Mesenchymal stem cell (in vitro differentiated cells and primary cell): ENCODE data around the gene RNU6-1.

Experiments
- DNase-seq: peaks from one replicate; pipeline ENCODE4 v3.0.0-alpha.2; 2013
- H2AFZ ChIP-seq: one replicate; pipeline ENCODE4 v1.6.1; 2013; ENCODE audit warnings: low read depth, mild to moderate bottlenecking, control low read depth, inconsistent platforms, low read length, moderate library complexity
- H2AK5ac ChIP-seq: 2 replicates; pipeline ENCODE4 v1.6.1; 2013; ENCODE audit warnings: low read length, moderate library complexity, mild to moderate bottlenecking, inconsistent platforms; ENCODE audit not compliant: severe bottlenecking
- H2BK120ac ChIP-seq: one replicate; pipeline ENCODE4 v1.6.1; 2013; ENCODE audit warnings: low read depth, mild to moderate bottlenecking, inconsistent platforms, low read length, moderate library complexity
- H2BK12ac ChIP-seq, 2 experiments: one replicate each; pipeline ENCODE4 v1.6.1; 2013; ENCODE audit warnings: inconsistent platforms in 2 of 2, low read length in 2 of 2, mild to moderate bottlenecking in 2 of 2, moderate library complexity in 2 of 2, control low read depth in 1 of 2
- H2BK15ac ChIP-seq: one replicate; pipeline ENCODE4 v1.6.1; 2013; ENCODE audit warnings: mild to moderate bottlenecking, low read depth, inconsistent platforms; ENCODE audit not compliant: poor library complexity, severe bottlenecking
- H2BK5ac ChIP-seq: 2 replicates; pipeline ENCODE4 v1.6.1; 2013; ENCODE audit warnings: low read depth, mild to moderate bottlenecking, low read length, control low read depth, inconsistent platforms; ENCODE audit not compliant: poor library complexity, severe bottlenecking
- H3K14ac ChIP-seq, 2 experiments: one replicate each; pipeline ENCODE4 v1.6.1; 2013; ENCODE audit warnings: inconsistent platforms in 2 of 2, low read length in 2 of 2, control low read depth in 1 of 2, mild to moderate bottlenecking in 1 of 2, moderate library complexity in 1 of 2
- H3K18ac ChIP-seq, 2 experiments: one replicate each; pipeline ENCODE4 v1.6.1; 2013; ENCODE audit warnings: inconsistent platforms in 2 of 2, low read length in 2 of 2, control low read depth in 1 of 2, low read depth in 1 of 2, mild to moderate bottlenecking in 1 of 2
- H3K23ac ChIP-seq, 2 experiments: one replicate each; pipeline ENCODE4 v1.6.1; 2013; ENCODE audit warnings: inconsistent platforms in 2 of 2, low read length in 2 of 2, mild to moderate bottlenecking in 2 of 2, moderate library complexity in 2 of 2, control low read depth in 1 of 2
- H3K27ac ChIP-seq: 2 replicates; pipeline ENCODE4 v1.5.1; 2013; ENCODE audit warnings: mild to moderate bottlenecking, moderate library complexity, low read length, control low read depth, inconsistent platforms; ENCODE audit not compliant: poor library complexity, severe bottlenecking
- H3K27me3 ChIP-seq, 2 experiments: 2 replicates each; pipeline versions ENCODE4 v1.6.1 to v1.7.0; 2013; ENCODE audit warnings: low read length in 2 of 2, mild to moderate bottlenecking in 2 of 2, moderate library complexity in 2 of 2, control low read depth in 1 of 2, inconsistent platforms in 1 of 2; ENCODE audit not compliant: control insufficient read depth in 1 of 2, insufficient read depth in 1 of 2
- H3K36me3 ChIP-seq, 2 experiments: 2 replicates each; pipeline versions ENCODE4 v1.6.1 to v1.7.0; 2013; ENCODE audit warnings: low read length in 2 of 2, control low read depth in 1 of 2, inconsistent platforms in 1 of 2, low read depth in 1 of 2, mild to moderate bottlenecking in 1 of 2; ENCODE audit not compliant: insufficient read depth in 2 of 2, control insufficient read depth in 1 of 2
- H3K4ac ChIP-seq, 2 experiments: one replicate each; pipeline ENCODE4 v1.6.1; 2013; ENCODE audit warnings: inconsistent platforms in 2 of 2, low read length in 2 of 2, mild to moderate bottlenecking in 2 of 2, moderate library complexity in 2 of 2, control low read depth in 1 of 2, low read depth in 1 of 2
- H3K4me1 ChIP-seq: 2 replicates; pipeline ENCODE4 v1.6.1; 2013; ENCODE audit warnings: low read depth, low read length, control low read depth; ENCODE audit not compliant: control insufficient read depth, insufficient read depth
- H3K4me2 ChIP-seq: 2 replicates; pipeline ENCODE4 v1.6.1; 2013; ENCODE audit warnings: low read length, mild to moderate bottlenecking, inconsistent platforms; ENCODE audit not compliant: poor library complexity, severe bottlenecking
- H3K4me3 ChIP-seq, 2 experiments: 2 replicates each; pipeline versions ENCODE4 v1.5.1 to v1.7.0; 2013; ENCODE audit warnings: low read length in 2 of 2, mild to moderate bottlenecking in 2 of 2, control low read depth in 1 of 2, low read depth in 1 of 2; ENCODE audit not compliant: insufficient read depth in 1 of 2
- H3K79me1 ChIP-seq: replicated peaks from 2 replicates; pipeline ENCODE4 v1.6.1; 2013; ENCODE audit warnings: mild to moderate bottlenecking, control low read depth, low read length, inconsistent platforms; ENCODE audit not compliant: poor library complexity, severe bottlenecking
- H3K9ac ChIP-seq: 2 replicates; pipeline ENCODE4 v1.7.0; 2013; ENCODE audit warnings: mild to moderate bottlenecking, low read length, moderate library complexity
- H3K9me3 ChIP-seq: 2 replicates; pipeline ENCODE4 v1.7.0; 2013; ENCODE audit warnings: mild to moderate bottlenecking, low read length; ENCODE audit not compliant: control insufficient read depth
- H4K8ac ChIP-seq: one replicate; pipeline ENCODE4 v1.6.1; 2013; ENCODE audit warnings: inconsistent platforms, mild to moderate bottlenecking, low read length, moderate library complexity
- H4K91ac ChIP-seq: one replicate; pipeline ENCODE4 v1.6.1; 2013; ENCODE audit warnings: mild to moderate bottlenecking, low read length, inconsistent platforms
- WGBS: methylation state at CpG from one replicate; pipeline ENCODE4 v1.1.7; 2013; ENCODE audit warnings: mixed read lengths; 5-methylcytosine and 5-hydroxymethylcytosine counted together

The RNU6-1 gene

DNA sequence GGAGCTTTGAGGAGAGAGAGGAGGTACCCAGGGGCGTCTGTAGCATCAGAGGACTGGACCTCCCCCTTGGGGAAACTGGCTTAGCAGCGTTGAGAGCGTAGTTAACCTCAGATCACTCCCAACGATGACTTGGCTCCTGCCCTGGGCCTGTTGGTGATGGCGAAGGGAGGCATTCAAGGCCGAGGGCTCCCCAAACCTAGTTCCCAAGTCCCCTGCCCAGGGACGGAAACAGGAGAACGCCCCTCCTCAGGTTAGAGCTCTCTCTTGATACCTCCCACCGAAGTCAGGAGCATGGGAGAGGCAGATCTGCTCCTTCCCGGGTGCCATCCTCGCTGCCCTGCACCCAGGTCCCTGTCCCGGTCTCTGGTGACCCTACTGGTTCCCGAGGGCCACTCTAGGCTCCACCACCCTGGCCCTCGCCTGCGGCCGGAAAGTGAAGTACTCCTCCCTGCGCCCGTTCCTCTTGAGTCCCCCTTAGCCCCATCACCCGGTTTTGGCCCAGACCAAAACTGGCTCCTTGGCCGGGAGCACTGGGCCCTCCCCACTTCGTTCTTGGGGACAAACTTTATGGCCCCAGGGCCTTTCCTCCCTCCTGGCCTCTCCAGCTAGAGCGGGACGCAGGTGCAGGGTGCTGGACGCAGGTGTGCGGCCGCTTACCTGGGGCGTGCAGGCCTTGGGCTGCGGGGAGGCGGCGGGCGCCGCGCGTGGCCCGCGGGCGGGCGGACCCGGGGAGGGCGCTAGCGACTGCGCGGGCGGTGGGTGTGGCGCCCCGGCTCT, 17.1 kb downstream of the RNU6-1 start:
- H2AFZ ChIP-seq: no peak overlapping the region
- H3K4me1 ChIP-seq: peaks cover 27% of the 10 kb centered on the region
- WGBS: 3% methylated on average over 31 of the region's 46 CpGs
- peak overlapping the region; percentile 64 for H3K4me2 ChIP-seq
- H3K4me3 ChIP-seq: no peak overlapping the region
- no peak overlapping the region for H2AK5ac ChIP-seq
- DNase-seq: no peak
- no peak overlapping the region for H2BK15ac ChIP-seq
- no peak overlapping the region for H2BK12ac ChIP-seq
- H3K36me3 ChIP-seq: no peaks in the 10 kb centered on the region
- no peak overlapping the region for H3K4ac ChIP-seq
- no peak overlapping the region for H4K8ac ChIP-seq
- H3K9ac ChIP-seq: no peak overlapping the region
- no peak overlapping the region for H4K91ac ChIP-seq
- no peak overlapping the region for H2BK5ac ChIP-seq
- peaks cover 86 to 88% of the 10 kb centered on the region in 2 experiments for H3K27me3 ChIP-seq
- H3K9me3 ChIP-seq: no peaks in the 10 kb centered on the region
- no peaks in the 10 kb centered on the region for H3K79me1 ChIP-seq
- H3K27ac ChIP-seq: no peak overlapping the region
- H3K14ac ChIP-seq: no peak overlapping the region
- no peak overlapping the region for H3K23ac ChIP-seq
- no peak overlapping the region for H3K18ac ChIP-seq
- H2BK120ac ChIP-seq: no peak overlapping the region

DNA sequence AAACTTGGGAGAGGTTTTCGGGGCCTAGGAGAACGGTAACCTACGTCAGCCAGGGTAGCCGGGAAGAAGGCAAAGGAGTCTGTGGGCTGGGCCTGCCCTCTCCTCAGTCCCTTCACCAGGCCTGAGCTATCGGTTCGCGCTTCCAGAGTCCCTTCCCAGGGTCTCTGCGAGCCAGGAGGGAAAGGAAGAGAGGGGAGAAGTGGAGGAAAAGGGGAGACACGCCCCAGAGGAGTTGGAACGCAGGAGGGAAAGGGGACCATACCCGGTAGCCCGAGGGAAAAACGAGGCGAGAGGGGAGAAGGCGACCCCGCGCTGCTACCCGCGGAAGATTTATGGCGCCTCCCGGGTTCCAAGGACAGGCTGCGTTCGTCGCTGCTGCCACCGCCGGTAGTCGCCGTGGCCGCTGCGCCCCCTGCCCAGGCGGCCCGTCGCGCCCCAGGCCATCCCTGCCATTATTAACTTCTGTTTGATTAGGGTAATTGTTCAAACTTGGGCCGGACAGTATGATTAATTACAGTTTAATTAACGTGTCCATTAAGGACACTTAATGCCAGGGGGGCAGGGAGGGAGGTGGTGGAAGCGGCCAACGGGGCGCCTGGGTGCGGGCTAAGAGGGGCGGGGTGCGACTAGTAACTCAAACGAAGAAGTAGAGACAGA, 17.9 kb downstream of the RNU6-1 start:
- H3K4me2 ChIP-seq: no peak overlapping the region
- no peak overlapping the region for H2BK120ac ChIP-seq
- H3K36me3 ChIP-seq: no peaks in the 10 kb centered on the region
- H3K18ac ChIP-seq: no peak overlapping the region
- H4K8ac ChIP-seq: no peak overlapping the region
- H2BK15ac ChIP-seq: no peak overlapping the region
- no peak overlapping the region for H3K27ac ChIP-seq
- H3K14ac ChIP-seq: no peak overlapping the region
- no peak overlapping the region for H2AFZ ChIP-seq
- no peak overlapping the region for H3K4me3 ChIP-seq
- peaks cover 5% of the 10 kb centered on the region for H3K9me3 ChIP-seq
- no peaks in the 10 kb centered on the region for H3K79me1 ChIP-seq
- DNase-seq: no peak
- no peak overlapping the region for H2BK12ac ChIP-seq
- peaks cover 27% of the 10 kb centered on the region for H3K4me1 ChIP-seq
- no peak overlapping the region for H2BK5ac ChIP-seq
- no peak overlapping the region for H2AK5ac ChIP-seq
- WGBS: 3% methylated on average over 43 of the region's 43 CpGs
- H3K4ac ChIP-seq: no peak overlapping the region
- H4K91ac ChIP-seq: no peak overlapping the region
- H3K27me3 ChIP-seq: peaks cover 88 to 92% of the 10 kb centered on the region in 2 experiments
- no peak overlapping the region for H3K9ac ChIP-seq
- no peak overlapping the region for H3K23ac ChIP-seq

DNA sequence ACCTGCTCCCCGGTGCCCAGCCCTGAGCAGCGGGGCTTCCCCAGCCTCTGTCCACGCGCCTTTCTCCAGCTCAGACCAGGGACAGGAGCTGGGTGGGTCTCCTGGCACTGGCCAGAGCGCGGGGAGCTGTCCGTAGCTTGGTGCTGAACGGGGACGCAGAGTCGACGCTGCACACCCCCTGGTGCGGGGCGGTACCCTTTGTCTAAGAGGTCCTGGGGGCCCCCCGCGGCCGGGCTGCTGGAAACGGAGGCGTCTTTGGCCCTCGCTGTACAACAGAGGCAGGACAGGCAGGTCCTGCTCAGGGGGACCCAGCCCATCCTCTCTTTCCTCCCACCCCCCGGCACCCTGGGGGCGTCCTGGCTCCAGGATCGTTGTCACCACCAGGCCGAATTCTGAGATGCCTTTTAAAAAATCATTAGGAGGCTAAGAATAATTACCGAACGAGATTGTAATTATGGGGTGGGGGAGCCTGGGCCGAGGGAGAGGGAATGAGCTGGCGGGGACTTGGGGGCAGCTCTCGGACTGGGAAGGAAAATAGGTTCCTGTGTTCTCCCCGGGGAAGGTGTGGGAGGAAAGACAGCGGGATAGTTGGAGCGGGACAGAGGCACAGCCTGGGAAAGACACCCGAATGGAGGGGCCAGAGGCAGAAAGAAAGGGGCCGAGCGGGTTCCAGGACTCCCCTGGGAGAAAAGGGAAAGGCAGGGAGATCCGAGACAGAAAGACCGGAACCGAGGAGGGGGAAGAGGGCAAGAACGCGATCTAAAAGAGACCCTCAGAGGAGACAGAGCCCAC, 18.7 kb downstream of the RNU6-1 start:
- Histone ChIP-seq H3K27ac (no peak overlapping the region), H3K27me3 (peaks cover 83 to 87% of the 10 kb centered on the region in 2 experiments), H3K23ac (no peak overlapping the region), H3K9ac (no peak overlapping the region), H3K9me3 (peaks cover 8% of the 10 kb centered on the region), H2BK120ac (no peak overlapping the region), H3K18ac (no peak overlapping the region), H3K4ac (no peak overlapping the region), H3K4me1 (peaks cover 26% of the 10 kb centered on the region), H4K8ac (no peak overlapping the region), H2BK12ac (no peak overlapping the region), H3K14ac (no peak overlapping the region), H2AK5ac (no peak overlapping the region), H3K4me2 (no peak overlapping the region), H3K79me1 (no peaks in the 10 kb centered on the region), H2BK15ac (no peak overlapping the region), H3K36me3 (no peaks in the 10 kb centered on the region), H2BK5ac (no peak overlapping the region), H4K91ac (no peak overlapping the region), H2AFZ (no peak overlapping the region), H3K4me3 (no peak overlapping the region)
- 6% methylated on average over 39 of the region's 39 CpGs for WGBS
- DNase-seq: peak; percentile 59
